AG04449 (cell line): Measurements from ENCODE around the gene CLNS1A.
A peak's percentile ranks its signal among the peaks of the same experiment; 100 is the strongest.

ENCODE experiments used
- CTCF ChIA-PET: fragments of 350-600 bp; formaldehyde crosslinking; extraction: SDS; loops from one replicate; lab custom pipeline; 2021; ENCODE audit warnings: antibody characterized with exemption; lab: Yijun Ruan, JAX
- POLR2A ChIA-PET: fragments of 400-600, 350-600 bp; formaldehyde crosslinking; extraction: SDS; loops from one replicate; lab custom pipeline; 2020; ENCODE audit warnings: antibody characterized with exemption, inconsistent platforms; lab: Yijun Ruan, JAX
- DNase-seq: peaks from one replicate; pipeline ENCODE4 v3.0.0-alpha.2; 2010; ENCODE audit warnings: low read depth, low spot score
- H3K4me3 ChIP-seq: 2 replicates; pipeline ENCODE4 v1.5.1; 2011; ENCODE audit warnings: low read depth, mild to moderate bottlenecking, control low read depth, low read length
- TF ChIP-seq, protein P1 (sequence below): IDR thresholded peaks from one replicate; pipeline ENCODE4 v1.5.1; 2011; ENCODE audit warnings: mild to moderate bottlenecking, moderate library complexity, low read length, control low read depth, inconsistent platforms; ENCODE audit not compliant: insufficient read depth; ENCODE audit errors: missing control alignments

The CLNS1A gene

DNA sequence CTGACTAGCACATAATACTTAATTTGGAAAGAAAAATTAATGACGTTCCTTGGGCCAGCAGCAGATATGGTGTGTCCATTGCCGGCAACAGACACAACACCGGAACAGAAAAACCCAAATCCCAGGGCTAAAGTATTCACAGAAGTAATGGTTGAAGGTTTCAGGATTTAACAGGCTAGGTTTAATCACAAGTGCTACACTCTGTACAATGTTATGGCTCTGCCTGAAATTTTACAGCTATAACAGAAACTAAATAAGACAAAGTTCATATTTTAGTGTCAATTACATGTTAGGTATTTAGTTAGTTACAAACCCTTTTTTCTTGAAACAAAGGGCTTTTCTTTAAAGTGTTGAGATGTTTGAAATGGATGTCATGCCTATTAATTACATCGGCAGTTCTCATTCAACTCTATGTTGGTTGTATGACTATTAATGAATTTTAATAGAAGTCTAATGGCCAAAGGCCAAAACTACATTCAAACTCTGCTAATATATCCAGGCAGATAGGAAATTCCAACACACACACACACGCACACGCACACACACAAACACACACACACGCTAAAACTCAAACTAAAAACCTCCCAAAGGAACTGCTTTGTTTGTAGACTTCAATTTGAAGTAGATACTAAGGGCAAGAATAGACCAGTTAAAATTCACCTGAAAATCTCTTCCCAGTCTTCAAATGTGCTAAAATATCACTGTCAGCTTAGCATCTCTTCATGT lies 27.8 kb upstream of the CLNS1A start:
- POLR2A ChIA-PET: no interaction called here
- no peak overlapping the region for H3K4me3 ChIP-seq

GRCh38 chr11:77661670-77662069 lies 24.1 kb upstream of the CLNS1A start:
- H3K4me3 ChIP-seq: no peak overlapping the region
- CTCF ChIA-PET: no interaction called here
- no peak for DNase-seq
- POLR2A ChIA-PET: no interaction called here
- TF ChIP-seq, protein P1, sequence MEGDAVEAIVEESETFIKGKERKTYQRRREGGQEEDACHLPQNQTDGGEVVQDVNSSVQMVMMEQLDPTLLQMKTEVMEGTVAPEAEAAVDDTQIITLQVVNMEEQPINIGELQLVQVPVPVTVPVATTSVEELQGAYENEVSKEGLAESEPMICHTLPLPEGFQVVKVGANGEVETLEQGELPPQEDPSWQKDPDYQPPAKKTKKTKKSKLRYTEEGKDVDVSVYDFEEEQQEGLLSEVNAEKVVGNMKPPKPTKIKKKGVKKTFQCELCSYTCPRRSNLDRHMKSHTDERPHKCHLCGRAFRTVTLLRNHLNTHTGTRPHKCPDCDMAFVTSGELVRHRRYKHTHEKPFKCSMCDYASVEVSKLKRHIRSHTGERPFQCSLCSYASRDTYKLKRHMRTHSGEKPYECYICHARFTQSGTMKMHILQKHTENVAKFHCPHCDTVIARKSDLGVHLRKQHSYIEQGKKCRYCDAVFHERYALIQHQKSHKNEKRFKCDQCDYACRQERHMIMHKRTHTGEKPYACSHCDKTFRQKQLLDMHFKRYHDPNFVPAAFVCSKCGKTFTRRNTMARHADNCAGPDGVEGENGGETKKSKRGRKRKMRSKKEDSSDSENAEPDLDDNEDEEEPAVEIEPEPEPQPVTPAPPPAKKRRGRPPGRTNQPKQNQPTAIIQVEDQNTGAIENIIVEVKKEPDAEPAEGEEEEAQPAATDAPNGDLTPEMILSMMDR: no peak

More for the DNA sequence above, 27.8 kb upstream of the CLNS1A start:
- TF ChIP-seq, protein P1: no peak
- CTCF ChIA-PET: interaction anchor here (1.3 kb wide), 1 partner anchor 380 kb away, joined by 5 read pairs; no protein-coding TSS in a partner anchor
- no peak for DNase-seq

GRCh38 chr11:77660947-77661346 lies 23.4 kb upstream of the CLNS1A start:
- DNase-seq: no peak
- TF ChIP-seq, protein P1: no peak
- ChIA-PET CTCF (interaction anchor here (1.5 kb wide), 1 partner anchor 12 kb away, joined by 5 read pairs; no protein-coding TSS in a partner anchor), POLR2A (no interaction called here)
- H3K4me3 ChIP-seq: no peak overlapping the region

DNA sequence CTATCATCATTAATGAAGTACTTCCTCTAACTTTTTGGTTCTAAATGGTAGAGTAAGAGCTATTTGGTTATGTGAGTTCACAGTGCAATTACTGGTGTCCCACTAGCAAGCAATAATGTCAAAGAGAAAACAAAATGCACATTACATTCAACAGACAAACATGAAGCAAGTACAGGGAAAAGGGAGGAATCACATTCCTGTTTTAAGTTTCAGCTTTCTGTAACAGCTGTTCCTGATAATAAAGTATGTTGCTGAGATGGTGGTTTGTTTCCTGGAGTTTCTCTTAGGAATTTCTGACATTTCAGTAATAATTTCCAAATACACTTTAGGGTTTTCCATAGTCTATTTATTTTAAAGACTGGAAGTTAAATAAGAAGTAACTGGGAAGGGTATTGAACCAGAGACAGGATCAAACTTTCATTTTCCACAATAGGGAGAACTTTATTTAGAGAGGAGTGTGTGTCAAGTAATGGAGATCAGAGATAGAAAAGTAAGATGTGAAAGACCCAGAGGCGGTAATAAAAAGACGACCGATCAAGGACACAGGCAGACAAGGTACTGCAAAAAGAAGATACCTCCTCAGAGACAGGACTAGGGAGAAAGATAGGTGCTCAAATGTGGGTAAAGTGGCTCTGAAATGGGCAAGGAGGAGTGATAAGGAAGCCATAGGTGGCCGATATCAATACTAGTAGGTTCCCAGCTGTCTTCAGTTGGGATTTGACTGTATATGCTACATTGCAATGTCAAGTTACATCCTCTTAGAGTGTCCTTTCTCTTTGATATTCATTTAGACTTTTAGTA lies 20.8 kb upstream of the CLNS1A start:
- H3K4me3 ChIP-seq: no peak overlapping the region
- DNase-seq: peak; percentile 52
- TF ChIP-seq, protein P1: no peak
- ChIA-PET POLR2A (no interaction called here), CTCF (interaction anchor here (0.9 kb wide), 1 partner anchor 39 kb away, joined by 3 read pairs; no protein-coding TSS in a partner anchor)

GRCh38 chr11:77656362-77656761 lies 18.8 kb upstream of the CLNS1A start:
- DNase-seq: no peak
- TF ChIP-seq, protein P1: no peak
- ChIA-PET CTCF (no interaction called here), POLR2A (no interaction called here)
- no peak overlapping the region for H3K4me3 ChIP-seq
